AG10803 (cell line): ENCODE results near the gene HBA1.
A peak's percentile ranks its signal among the peaks of the same experiment; 100 is the strongest.

Source experiments
- DNase-seq: peaks from one replicate; pipeline ENCODE4 v3.0.0; 2010; ENCODE audit warnings: low read depth
- H3K4me3 ChIP-seq: 2 replicates; pipeline ENCODE4 v1.5.1; 2011; ENCODE audit warnings: mild to moderate bottlenecking, low read length, control low read depth
- TF ChIP-seq, protein P1 (sequence below): conservative IDR thresholded peaks from 2 replicates; pipeline ENCODE4 v1.5.1; 2011; ENCODE audit warnings: mild to moderate bottlenecking, low read length, control low read depth, inconsistent platforms

Gene HBA1

GRCh38 chr16:142405-142967 lies 34.0 kb upstream of the HBA1 start:
- TF ChIP-seq, protein P1, sequence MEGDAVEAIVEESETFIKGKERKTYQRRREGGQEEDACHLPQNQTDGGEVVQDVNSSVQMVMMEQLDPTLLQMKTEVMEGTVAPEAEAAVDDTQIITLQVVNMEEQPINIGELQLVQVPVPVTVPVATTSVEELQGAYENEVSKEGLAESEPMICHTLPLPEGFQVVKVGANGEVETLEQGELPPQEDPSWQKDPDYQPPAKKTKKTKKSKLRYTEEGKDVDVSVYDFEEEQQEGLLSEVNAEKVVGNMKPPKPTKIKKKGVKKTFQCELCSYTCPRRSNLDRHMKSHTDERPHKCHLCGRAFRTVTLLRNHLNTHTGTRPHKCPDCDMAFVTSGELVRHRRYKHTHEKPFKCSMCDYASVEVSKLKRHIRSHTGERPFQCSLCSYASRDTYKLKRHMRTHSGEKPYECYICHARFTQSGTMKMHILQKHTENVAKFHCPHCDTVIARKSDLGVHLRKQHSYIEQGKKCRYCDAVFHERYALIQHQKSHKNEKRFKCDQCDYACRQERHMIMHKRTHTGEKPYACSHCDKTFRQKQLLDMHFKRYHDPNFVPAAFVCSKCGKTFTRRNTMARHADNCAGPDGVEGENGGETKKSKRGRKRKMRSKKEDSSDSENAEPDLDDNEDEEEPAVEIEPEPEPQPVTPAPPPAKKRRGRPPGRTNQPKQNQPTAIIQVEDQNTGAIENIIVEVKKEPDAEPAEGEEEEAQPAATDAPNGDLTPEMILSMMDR: no peak

GRCh38 chr16:143047-143446 lies 33.4 kb upstream of the HBA1 start:
- DNase-seq: no peak
- H3K4me3 ChIP-seq: no peak overlapping the region
- TF ChIP-seq, protein P1: no peak

More at GRCh38 chr16:142405-142967, 34.0 kb upstream of the HBA1 start:
- no peak overlapping the region for H3K4me3 ChIP-seq
- no peak for DNase-seq

DNA sequence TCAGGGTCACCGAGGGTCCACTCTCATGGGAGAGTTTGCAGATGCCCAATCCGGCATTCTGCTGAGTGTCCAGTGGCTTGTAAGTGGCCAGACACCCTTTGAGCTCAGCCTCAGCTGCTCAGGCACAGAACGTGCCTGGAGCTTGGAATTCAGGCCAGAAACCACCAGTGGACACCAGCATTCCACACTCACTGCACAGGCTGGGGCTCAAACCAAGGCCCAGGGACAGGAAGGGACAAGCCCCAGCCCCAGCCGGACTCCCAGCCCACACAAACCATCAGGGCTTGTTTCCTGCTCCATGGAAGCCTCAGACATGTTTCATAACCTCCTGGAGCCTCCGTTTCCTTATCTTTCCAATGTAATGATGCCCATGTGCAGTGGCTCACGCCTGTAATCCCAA lies 33.0 kb upstream of the HBA1 start:
- TF ChIP-seq, protein P1: no peak
- peak; percentile 18 for DNase-seq

GRCh38 chr16:144797-145252 lies 31.7 kb upstream of the HBA1 start:
- H3K4me3 ChIP-seq: no peak overlapping the region
- DNase-seq: no peak
- TF ChIP-seq, protein P1: no peak

More for the DNA sequence above, 33.0 kb upstream of the HBA1 start:
- no peak overlapping the region for H3K4me3 ChIP-seq

DNA sequence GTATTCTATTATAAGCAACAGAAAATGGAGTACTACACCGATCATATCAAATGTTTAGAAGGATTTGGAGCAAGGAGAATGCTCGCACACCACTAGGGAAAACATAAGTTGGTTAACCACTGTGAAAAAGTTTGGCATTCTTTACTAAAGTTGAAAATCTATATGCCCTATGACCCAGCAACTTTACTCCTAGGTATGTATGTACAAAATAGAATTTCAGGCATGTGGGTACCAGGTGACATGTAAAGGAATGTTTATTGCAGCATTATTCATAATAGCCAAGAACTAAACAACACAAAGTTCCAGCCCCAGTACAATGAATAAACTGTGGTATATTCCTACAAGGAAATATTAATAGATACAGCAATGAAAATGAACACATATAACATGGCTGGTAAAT lies 29.8 kb upstream of the HBA1 start:
- DNase-seq: no peak
- H3K4me3 ChIP-seq: no peak overlapping the region
- TF ChIP-seq, protein P1: no peak

- peak; percentile 28 for DNase-seq
Measured at GRCh38 chr16:149024-149660, 27.3 kb upstream of the HBA1 start.

More at GRCh38 chr16:149024-149660, 27.3 kb upstream of the HBA1 start:
- TF ChIP-seq, protein P1: no peak
- no peak overlapping the region for H3K4me3 ChIP-seq
